Stimulated activated CD8-positive, alpha-beta memory T cell treated with anti-CD3 and anti-CD28 coated beads, Interleukin-4, amount 100 ng/mL, for 1 hour (primary cell): ENCODE measurements around the gene CASTOR1.

Experiments used
- DNase-seq, 2 donors: peaks; one replicate each; pipeline ENCODE4 v3.0.0-alpha.2; 2020; ENCODE audit warnings: low read depth in 2 of 2, low spot score in 1 of 2

The CASTOR1 gene

DNA sequence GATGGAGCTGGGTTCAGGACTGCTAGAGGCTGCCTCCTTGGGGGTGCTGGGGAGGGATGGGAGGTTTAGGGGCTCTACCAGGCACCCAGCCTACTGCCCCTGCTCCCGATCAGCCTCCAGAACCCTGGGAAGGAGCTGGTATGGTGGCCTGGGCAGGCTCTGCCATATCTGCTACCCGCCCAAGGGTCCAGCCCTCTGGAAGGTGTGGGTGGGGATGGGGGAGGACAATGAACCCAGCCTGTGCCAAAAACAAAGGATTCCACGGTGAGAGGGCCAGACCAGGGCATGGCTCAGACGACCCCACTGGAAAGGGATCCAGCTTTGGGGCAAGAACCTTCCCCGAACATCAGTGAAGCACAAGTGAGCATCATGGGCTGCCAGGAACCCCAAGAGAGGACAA lies 3.0 kb downstream of the CASTOR1 start:
- DNase-seq, result no peak

DNA sequence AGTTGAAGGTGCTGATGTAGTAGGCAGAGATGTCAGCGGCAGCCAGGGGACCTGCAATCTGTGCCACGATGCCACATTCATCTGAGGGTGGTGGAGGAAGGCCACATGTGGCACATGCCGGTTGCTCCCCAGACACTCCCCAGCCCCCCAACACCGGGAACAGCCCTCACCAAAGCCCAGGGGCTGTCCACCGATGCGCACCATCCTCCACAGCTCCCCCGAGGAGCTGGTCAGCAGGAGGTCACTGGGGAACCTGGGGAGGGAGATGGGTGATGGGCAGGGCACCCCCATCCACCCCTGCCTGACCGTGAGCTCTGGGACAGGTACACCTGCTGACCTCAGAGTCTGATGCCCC lies 3.5 kb downstream of the CASTOR1 start:
- no peak for DNase-seq

DNA sequence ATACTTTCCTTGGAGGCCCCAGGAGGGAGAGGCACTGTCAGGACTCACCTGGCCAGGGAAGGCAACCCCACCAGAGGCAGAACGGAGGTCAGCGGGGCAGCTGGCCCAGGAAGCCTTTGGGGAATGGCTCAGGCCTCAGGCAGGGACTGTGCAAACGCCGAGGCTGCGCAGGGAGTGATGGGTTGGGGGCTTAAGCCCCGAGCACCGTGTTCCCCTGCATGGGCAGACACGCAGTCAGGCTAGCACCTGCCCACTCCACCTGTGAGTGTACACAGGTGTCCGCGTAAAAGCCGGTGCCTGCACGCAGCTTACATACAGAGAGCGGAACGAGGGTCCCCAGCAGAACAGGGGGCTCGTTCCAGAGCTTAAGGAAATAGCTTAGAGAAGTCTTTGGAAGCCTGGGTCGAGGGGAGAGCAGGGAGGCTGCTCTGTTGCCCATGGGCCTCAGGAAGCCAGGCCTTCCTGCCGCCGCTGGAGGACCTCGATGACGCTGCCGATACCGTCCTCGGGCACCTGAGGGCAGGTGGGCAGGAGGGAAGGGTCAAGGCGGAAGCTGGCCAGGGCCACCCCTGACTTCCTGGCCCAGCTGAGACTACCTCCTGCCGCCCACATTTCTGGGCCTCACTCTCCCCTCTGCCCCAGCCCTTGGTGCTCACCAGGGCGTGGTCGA lies 4.0 kb downstream of the CASTOR1 start:
- DNase-seq, result no peak

DNA sequence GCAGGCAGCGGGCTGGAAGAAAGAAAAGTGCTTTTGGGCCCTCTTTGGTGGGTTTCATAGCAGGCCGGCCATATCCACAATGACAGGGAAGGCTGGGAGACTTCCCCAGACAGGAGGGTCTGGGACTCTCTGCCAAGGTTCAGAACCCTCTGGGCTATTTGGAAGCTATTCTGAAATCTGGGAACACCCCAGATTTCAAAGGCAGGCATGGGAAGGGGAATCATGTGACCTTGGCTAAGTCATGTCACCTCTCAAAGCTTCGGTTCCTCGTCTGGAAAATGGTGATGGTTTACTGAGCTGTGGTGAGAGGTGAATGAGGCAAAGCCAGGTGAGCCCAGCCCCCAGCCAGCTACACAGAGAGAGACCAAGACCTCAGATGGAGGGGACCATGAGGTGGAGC lies 4.6 kb downstream of the CASTOR1 start:
- DNase-seq, result no peak

DNA sequence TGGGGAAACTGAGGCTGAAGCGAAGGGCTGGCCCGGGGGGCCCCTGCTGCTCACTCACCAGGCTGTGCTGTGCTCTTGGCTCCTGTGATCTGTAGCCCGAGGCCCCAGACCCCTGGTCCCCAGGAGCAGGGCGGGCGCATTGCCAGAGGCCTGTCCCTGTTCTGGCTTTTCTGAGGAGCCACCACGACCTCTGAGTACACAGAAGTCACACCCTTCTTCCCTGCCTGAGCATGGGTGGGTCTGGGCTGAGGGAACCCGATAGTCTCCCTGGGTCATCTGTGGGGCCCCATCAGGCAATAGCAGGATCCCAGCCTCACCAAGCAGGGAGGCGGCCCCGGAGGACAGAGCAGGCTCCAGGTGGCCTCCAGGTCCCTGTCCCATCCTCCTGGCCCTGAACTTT lies 5.1 kb downstream of the CASTOR1 start:
- DNase-seq, result no peak

DNA sequence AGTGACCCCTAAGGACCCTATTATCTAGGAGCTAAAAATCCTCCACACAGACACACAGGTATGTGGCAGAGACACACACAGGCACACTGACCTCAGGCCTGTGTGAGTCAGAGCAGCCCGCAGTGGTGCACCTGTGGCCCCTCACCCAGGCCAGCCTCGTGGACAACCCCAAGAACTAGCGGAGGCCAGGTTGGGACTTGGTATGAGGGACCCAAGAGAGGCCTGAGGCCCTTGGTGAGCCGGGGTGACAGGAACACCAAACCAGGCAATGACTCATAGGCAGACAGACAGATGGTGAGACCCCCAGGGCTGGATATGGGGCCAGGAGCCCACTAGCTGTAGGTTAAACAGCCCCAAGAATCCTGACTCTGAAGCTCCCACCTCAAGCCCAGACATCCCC lies 6.0 kb downstream of the CASTOR1 start:
- no peak for DNase-seq

DNA sequence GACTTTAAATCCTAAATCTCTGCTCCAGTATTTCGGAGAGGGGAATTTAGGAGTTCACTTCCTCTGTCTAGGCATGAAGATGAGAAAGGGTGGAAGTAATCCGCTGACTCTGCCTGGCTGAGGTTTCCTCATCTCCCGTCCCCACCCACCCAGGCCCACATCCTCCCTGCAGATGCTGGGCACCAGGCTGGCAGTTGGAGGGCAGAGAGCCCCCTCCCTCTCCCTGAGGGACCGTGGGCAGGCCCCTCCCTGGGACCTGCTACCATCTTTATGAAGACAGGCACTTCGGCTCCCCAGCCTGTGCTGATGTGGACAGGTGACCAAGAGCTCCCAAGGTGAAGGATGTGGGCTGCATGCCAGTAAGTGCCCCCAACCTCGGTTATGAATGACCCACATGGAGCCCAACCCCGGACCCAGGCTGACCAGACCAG lies 6.7 kb downstream of the CASTOR1 start:
- DNase-seq, result no peak

DNA sequence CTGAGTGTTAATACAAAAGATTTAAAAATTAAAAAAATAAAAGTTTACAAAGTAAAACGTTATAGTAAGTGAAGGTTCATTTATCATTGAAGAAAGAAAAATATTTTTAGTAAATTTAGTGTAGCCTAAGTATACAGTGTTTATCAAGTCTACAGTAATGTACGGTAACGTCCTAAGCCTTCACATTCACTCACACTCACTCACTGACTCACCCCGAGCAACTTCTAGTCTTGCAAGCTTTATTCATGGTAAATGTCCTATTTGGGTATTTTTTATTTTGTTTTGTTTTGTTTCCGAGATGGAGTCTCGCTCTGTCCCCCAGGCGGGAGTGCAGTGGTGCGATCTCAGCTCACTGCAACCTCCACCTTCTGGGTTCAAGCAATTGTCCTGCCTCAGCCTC lies 8.8 kb downstream of the CASTOR1 start:
- DNase-seq, result no peak

DNA sequence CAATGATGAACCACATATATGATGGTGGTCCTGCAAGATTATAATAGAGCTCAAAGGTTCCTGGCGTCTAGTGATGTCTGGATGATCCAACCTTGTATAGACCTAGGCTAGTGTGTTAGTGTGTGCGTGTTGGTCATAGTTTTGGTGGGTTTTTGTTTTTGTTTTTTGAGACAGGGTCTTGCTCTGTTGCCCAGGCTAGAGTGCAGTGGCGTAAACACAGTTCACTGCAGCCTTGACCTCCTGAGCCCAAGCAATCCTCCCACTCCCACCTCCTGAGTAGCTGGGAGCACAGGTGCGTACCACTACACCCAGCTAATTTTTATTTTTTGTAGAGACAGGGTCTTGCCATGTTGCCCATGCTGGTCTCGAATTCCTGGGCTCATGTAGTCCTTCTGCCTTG lies 9.4 kb downstream of the CASTOR1 start:
- DNase-seq, result no peak

DNA sequence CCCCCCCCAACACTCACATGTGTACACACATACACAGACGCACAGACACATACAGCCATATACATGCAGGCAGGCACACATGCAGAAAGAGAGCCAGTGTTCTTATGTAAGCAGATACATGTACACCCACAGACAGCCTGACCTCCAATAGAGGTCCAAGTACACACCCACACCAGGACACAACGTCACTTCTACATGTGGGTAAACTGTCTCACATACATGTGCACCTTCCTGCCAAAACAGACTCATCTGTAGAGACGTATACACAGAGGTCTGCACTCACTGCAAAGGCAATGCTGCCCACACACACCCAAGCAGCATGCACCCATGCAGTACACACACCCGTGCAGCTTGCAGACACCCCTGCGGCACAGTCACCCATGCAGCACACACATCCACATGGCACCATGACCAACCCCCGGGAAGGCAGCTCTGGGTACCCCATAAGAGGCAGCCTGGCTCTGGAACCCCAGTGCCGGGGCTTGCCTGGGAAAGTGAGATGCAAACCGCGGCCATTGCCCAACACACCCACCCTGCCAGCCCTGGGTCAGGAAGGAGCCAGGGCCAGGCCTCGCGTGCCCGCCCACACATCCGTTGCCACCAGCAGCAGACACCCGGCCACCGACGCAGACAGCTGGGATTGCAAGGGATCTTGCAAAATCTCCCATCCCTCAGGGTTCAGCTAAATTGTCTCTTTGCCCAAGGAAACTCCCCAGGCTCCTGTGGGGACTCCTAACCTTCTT lies 10.1 kb downstream of the CASTOR1 start:
- DNase-seq, result no peak

DNA sequence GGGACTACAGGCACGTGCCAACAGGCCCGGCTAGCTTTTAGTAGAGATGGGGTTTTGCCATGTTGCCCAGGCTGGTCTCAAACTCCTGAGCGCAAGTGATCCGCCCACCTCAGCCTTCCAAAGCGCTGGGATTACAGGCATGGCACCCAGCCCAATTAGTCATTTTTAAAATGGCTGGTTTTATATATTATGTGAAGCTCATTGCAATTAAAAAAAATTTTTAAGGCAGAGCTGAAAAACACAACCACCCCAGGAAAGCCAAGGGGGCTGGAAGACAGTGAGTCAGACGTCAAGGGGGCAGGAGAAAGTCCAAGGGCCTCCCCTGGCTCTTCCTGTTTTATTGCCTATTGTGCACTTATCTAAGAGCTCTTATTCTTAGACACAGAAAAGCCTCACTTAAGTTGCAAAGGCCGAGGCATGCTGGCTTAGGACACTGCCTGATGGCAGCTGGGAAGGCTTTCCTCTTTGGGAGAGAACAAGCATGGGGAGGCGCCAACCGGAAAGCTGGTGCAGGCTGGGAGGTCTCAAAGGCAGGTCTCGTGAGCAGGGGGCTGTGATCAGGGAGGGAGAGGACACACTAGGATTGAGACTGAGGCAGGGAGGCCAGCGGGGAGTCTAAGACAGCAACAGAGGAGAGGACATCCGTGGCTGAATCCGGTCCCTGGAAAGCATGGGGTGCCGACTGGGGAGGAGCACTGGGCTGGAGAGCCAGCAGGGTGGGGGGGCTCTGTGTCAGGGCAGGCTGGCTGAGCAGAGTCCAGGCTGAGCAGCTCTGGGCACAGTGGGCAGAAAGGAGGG lies 11.6 kb downstream of the CASTOR1 start:
- no peak for DNase-seq

DNA sequence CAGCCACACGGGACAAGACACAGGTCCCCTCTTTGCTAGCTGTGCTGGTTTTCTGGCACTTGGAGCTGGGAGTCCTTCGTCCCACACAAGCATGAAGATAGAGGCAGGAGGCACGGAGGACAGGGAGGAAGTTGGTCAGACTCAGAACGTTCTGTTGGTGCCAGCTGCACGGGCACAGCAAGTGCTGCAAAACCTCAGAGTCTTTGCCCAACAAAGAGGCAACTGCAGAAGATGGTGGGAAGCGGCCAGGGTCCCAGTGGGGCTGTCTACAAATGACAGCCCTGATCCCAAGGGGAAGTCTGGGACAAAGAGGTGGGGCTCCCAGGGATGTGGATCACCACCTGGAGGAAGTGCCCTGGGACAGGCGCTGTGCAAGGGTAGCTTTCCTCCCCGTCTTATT lies 13.3 kb downstream of the CASTOR1 start:
- no peak for DNase-seq

DNA sequence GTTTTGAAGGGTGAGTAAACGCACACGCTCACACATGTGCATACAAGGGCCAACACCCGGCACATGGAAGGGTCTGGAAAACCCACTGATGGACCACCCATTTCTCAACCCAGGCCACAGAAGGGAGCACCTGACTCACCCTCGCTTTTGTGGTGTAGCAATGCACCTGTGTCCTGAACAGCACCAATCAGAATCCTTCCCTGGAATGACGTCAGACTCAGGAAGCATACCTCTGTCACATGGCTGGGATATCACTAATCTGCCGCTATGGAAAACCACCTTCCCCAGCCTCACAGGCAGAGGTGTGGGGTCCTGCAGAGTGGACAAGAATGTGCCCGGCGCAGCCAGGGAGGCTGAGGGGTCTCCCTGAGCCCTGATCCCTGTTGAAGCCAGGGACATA lies 13.7 kb downstream of the CASTOR1 start:
- no peak for DNase-seq

DNA sequence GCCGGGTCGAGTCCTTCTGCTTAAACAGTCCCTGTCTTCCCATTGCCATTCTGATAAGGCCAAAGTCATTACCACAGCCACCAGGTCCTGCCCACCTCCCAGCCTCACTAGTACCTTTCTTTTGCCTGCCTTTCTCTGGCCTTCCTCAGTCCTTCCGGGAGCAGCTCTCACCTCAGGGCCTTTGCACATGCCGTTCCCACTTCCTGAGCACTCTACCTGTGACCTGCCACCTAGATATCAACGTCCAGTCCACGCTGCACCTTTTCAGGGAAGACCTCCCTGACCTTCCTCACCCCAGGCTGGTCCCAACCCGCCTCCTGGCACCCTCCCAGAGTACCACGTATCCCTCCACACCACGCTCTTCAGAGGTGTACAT lies 14.9 kb downstream of the CASTOR1 start:
- DNase-seq, result no peak

DNA sequence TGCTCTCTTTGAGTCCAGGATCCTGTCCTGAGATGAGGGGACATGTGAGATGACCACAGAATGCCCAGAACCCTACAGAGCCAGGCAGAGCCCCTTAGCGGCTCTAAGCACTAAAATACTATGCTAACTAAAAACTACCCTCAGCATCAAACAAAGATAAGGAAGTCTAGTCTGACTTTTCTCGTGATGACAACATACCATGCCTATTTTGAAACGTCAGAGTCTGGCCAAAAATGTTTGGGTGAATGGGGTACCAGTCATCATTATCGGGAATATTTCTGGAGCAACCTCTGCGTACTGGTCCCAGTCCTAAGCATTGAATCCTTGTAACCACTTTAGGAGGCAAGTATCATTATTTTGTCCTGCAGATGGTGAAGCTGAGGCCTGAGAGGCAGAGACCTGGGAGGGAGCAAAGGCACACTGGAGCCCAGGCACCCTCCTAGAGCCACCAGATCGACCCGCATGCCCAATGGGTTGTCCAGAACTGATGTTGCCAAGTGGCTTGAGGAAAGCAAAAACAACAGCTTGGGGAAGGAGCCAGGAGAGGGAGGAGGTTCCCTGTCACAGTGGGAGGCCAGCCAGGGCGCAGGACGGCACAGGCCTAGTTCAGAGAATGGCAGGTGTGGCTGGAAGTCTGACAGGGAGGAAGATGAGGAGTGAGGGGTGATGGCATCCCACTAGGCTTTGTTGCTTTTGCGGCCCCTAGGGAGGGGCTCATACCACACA lies 15.4 kb downstream of the CASTOR1 start:
- no peak for DNase-seq

DNA sequence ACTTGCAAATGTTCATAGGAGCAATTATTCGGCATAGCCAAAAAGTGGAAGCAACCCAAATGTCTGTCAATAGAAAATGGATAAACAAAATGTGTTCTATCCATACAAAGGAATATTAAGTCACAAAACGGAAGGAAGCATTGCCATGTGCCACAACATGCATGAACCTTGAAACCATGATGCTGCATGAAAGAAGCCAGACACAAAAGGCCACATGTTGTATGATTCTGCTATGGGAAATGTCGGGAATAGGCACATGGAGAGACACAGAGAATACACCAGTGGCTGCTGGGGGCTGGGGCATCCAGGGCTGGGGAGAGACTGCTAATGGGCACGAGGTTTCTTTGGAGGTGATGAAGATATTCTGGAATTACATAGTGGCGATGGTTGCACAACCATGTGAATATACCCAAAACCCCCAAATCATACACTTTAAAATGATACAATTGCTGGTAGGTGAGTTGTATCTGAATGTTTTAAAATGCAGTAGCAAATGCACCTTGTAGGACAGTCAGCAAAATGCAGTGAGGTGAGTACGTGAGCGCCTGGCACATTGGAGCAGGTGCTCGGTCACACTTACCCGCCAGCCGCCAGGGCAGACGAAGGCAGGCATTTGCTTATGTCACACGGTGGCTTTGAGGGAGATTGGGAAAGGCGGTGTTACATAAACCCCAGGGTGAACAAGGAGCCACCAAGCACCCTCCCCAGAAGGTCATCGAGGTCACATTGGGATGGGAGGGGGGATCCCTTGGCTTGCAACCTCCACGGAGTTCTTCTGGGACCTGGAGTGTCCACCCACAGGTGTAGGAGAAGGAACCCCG lies 16.3 kb downstream of the CASTOR1 start:
- no peak for DNase-seq

DNA sequence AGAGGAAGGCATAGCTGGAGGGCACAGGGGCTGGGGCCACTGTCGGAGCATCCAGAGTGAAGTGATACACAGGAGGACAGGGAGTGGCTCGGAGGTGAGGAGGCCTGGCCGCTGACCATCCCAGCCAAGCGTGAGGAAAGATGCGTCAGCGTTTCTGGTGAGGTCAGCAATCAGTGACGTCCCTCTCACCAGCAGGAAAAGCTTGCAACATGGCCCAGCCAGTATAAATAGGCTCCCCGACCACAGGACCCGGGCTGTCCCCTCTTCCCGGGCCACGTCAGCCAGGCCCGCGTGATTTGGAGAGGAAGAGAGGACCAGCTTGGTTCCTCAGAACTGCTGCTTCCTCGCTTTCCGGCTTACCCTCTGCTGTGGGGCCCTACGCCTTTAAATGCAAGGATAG lies 18.5 kb downstream of the CASTOR1 start:
- no peak for DNase-seq

DNA sequence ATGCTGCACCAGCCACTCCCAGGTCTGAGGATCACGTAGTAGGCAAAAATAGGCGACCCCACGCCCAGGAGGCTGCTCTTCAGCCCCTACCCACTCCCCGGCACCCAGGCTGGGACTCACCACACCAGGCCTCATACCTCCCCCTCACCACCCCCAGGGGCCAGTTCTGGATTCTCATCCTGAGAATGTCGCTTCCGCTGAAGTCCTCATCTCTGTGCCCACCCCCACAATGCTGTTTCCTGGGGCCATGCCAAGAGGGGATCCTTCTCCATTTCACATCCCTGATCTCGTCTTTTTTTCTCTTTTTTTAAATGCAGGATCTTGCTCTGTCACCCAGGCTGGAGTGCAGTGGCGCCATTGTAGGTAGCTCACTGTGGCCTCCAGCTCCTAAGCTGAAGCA lies 21.0 kb downstream of the CASTOR1 start:
- DNase-seq, result no peak

DNA sequence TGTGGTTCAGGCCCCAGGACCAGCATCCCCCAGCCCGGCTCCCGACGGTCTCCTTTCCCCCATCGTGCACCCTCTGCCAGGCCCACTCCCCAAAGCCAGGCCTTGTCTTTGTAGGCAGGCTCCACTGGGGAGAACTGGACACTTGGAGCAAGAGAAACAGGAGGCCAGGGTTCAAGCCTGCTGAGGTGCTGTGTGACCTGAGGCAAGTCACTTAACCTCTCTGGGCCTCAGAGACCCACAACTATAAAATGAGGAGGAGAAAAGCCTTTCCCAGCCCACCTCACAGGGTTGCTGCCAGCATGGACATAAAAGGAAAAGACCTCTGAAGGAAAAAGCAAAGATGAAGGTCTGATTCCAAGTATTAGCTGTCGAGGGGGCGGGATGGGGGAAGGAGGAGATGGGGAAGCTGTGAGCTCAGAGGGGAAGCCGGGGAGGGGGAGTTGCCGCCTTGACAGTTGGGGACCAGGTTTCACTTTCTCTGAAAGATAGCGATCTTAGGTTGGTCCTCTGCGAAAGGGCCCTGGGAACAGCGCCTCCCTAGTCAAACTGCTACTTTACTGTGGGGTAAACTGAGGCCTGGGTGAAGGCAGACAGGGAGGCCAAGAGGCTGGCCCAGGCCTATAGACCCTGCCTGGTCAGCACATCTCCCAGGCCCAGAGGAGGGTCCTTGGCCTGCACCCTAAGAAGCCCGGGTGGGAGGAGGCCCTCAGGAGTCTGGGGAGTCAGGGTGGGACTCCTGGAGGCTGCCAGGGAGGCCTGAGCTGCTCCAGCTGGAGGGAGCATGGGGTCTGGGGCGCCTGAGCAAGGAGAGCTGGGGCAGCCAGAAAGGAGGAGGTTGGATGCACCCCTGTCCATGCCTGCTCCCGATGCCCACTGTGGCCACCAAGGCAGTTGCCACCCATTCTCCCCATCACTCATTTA lies 21.7 kb downstream of the CASTOR1 start:
- no peak for DNase-seq
